HCT116 (cell line): ENCODE measurements around the gene STIM2. TPM values are rescaled to one million over a fixed set of nuclear protein-coding genes. Genes with fewer than 3 reads are reported as not detected.

ENCODE experiments used
- ATAC-seq: fragments of 200-7000 bp; cut with Tn5 transposase; 2 replicates; pipeline ENCODE4 v1.9.1; 2020; ENCODE audit warnings: mild to moderate bottlenecking, moderate library complexity
- BruUV-seq: library from RNA; stranded (reverse); fragments of 400-500 nt; replicated peaks from 2 replicates; lab custom pipeline; 2021; lab: Mats Ljungman, UMichigan
- CTCF ChIA-PET: fragments of 300-600 bp; sonication (Branson Sonifier 250); formaldehyde crosslinking; loops from one replicate; lab custom pipeline; 2021; ENCODE audit warnings: antibody characterized with exemption; lab: Charles Lee
- POLR2A ChIA-PET: fragments of 300-600, 350-600 bp; sonication (Branson Sonifier 250); formaldehyde crosslinking; loops from one replicate; lab custom pipeline; 2021; ENCODE audit warnings: antibody characterized with exemption; lab: Charles Lee
- RAD21 ChIA-PET, 2 experiments: fragments of 300-600 bp; sonication (Branson Sonifier 250); formaldehyde crosslinking; loops; one replicate each; lab custom pipeline; 2023; ENCODE audit warnings: low total read pairs in 2 of 2; ENCODE audit not compliant: uncharacterized antibody in 2 of 2, unreplicated experiment in 2 of 2, low non-redundant PET in 1 of 2; lab: Charles Lee
- DNase-seq: peaks from one replicate; pipeline ENCODE4 v3.0.0-alpha.2; 2010; ENCODE audit warnings: low read depth, low spot score
- H2AFZ ChIP-seq: fragments of 200-600 bp; shearing (Covaris generic), sonication (generic); 2 replicates; pipeline ENCODE4 v1.6.1; 2017; ENCODE audit warnings: low read depth, mixed run types, mixed read lengths, antibody characterized with exemption, low read length; ENCODE audit not compliant: poor library complexity, severe bottlenecking
- H3K27ac ChIP-seq: 2 replicates; pipeline ENCODE4 v1.5.1; 2012; ENCODE audit warnings: low read depth, low read length
- H3K27me3 ChIP-seq: fragments of 200-600 bp; sonication (generic); 2 replicates; pipeline ENCODE4 v1.6.1; 2016; ENCODE audit warnings: mixed run types, low read length, mixed read lengths; ENCODE audit not compliant: insufficient read depth
- H3K36me3 ChIP-seq, 2 experiments: fragments of 200-500 bp in 1 of 2; fragments of 200-600 bp in 1 of 2; sonication (Bioruptor generic) in 1 of 2; sonication (generic) in 1 of 2; 2 replicates each; pipeline versions ENCODE4 v1.5.1 to v1.6.1; 2014 to 2016; ENCODE audit warnings: low read length in 2 of 2, inconsistent platforms in 1 of 2, mixed read lengths in 1 of 2, mixed run types in 1 of 2; ENCODE audit not compliant: insufficient read depth in 2 of 2, control insufficient read depth in 1 of 2
- H3K4me1 ChIP-seq, 2 experiments: fragments of 200-600 bp in 1 of 2; sonication (generic) in 1 of 2; 2 replicates each; pipeline versions ENCODE4 v1.5.1 to v1.6.1; 2012 to 2017; ENCODE audit warnings: low read length in 2 of 2, inconsistent platforms in 1 of 2, mild to moderate bottlenecking in 1 of 2, mixed read lengths in 1 of 2, mixed run types in 1 of 2, moderate library complexity in 1 of 2; ENCODE audit not compliant: insufficient read depth in 2 of 2, control insufficient read depth in 1 of 2
- H3K4me2 ChIP-seq: fragments of 200-600 bp; sonication (generic); 2 replicates; pipeline ENCODE4 v1.6.1; 2017; ENCODE audit warnings: mixed run types, low read length, mixed read lengths
- H3K4me3 ChIP-seq, 2 experiments: fragments of 200-600 bp in 1 of 2; sonication (generic) in 1 of 2; replicated peaks in 1 of 2; 2 replicates each; pipeline ENCODE4 v1.5.1; 2011 to 2016; ENCODE audit warnings: low read length in 2 of 2, control low read depth in 1 of 2, low read depth in 1 of 2, mild to moderate bottlenecking in 1 of 2, mixed read lengths in 1 of 2, mixed run types in 1 of 2
- H3K79me2 ChIP-seq: fragments of 200-600 bp; sonication (generic); 2 replicates; pipeline ENCODE4 v1.6.1; 2017; ENCODE audit warnings: mild to moderate bottlenecking, mixed run types, low read length, moderate library complexity, mixed read lengths; ENCODE audit not compliant: insufficient read depth
- H3K9ac ChIP-seq: fragments of 200-600 bp; sonication (generic); 2 replicates; pipeline ENCODE4 v1.6.1; 2016; ENCODE audit warnings: low read length, mixed read lengths
- H3K9me2 ChIP-seq: fragments of 200-600 bp; sonication (generic), shearing (Covaris generic); 2 replicates; pipeline ENCODE4 v1.6.1; 2017; ENCODE audit warnings: mixed run types, mild to moderate bottlenecking, moderate library complexity; ENCODE audit not compliant: insufficient read depth
- H3K9me3 ChIP-seq, 2 experiments: fragments of 200-500 bp in 1 of 2; fragments of 200-600 bp in 1 of 2; sonication (Bioruptor generic) in 1 of 2; sonication (generic) in 1 of 2; 2 replicates each; pipeline ENCODE4 v1.6.1; 2014 to 2017; ENCODE audit warnings: low read length in 2 of 2, mixed read lengths in 2 of 2, inconsistent platforms in 1 of 2, low read depth in 1 of 2, mild to moderate bottlenecking in 1 of 2, mixed run types in 1 of 2, moderate library complexity in 1 of 2; ENCODE audit not compliant: control insufficient read depth in 1 of 2, insufficient read depth in 1 of 2
- H4K20me1 ChIP-seq: fragments of 200-600 bp; sonication (generic), shearing (Covaris generic); 2 replicates; pipeline ENCODE4 v1.6.1; 2017; ENCODE audit warnings: mixed run types, mild to moderate bottlenecking, moderate library complexity; ENCODE audit not compliant: insufficient read depth
- CBX3 ChIP-seq: IDR thresholded peaks from 2 replicates; pipeline ENCODE4 v1.6.1; 2012; ENCODE audit warnings: low read depth
- CEBPB ChIP-seq: IDR thresholded peaks from 2 replicates; pipeline ENCODE4 v1.6.1; 2012; ENCODE audit warnings: low read depth
- CTCF ChIP-seq, 3 experiments: fragments of 200-600 bp in 1 of 3; sonication (generic) in 1 of 3; IDR thresholded peaks in 2 of 3; conservative IDR thresholded peaks in 1 of 3; 2 replicates each; pipeline ENCODE4 v1.5.1; 2012 to 2017; ENCODE audit warnings: low read depth in 2 of 3, low read length in 2 of 3, antibody characterized with exemption in 1 of 3, borderline replicate concordance in 1 of 3, control low read depth in 1 of 3, mild to moderate bottlenecking in 1 of 3, mixed read lengths in 1 of 3, mixed run types in 1 of 3, moderate library complexity in 1 of 3; ENCODE audit not compliant: insufficient read depth in 1 of 3
- EGR1 ChIP-seq: IDR thresholded peaks from 2 replicates; pipeline ENCODE4 v1.6.1; 2012; ENCODE audit warnings: low read depth
- EZH2phosphoT487 ChIP-seq: fragments of 200-600 bp; IDR thresholded peaks from 2 replicates; pipeline ENCODE4 v1.6.1; 2018; ENCODE audit warnings: antibody characterized with exemption, borderline replicate concordance
- FOSL1 ChIP-seq: IDR thresholded peaks from 2 replicates; pipeline ENCODE4 v1.6.1; 2012; ENCODE audit warnings: low read depth
- JUND ChIP-seq: IDR thresholded peaks from 2 replicates; pipeline ENCODE4 v1.6.1; 2012
- MAX ChIP-seq: IDR thresholded peaks from 2 replicates; pipeline ENCODE4 v1.6.1; 2012
- POLR2A ChIP-seq: IDR thresholded peaks from 2 replicates; pipeline ENCODE4 v1.7.0; 2011; ENCODE audit warnings: borderline replicate concordance; ENCODE audit not compliant: insufficient read depth, insufficient read length; ENCODE audit errors: extremely low read depth
- POLR2AphosphoS5 ChIP-seq: IDR thresholded peaks from 2 replicates; pipeline ENCODE4 v1.6.1; 2011; ENCODE audit warnings: mild to moderate bottlenecking, low read depth, low read length, moderate library complexity
- RAD21 ChIP-seq: IDR thresholded peaks from 2 replicates; pipeline ENCODE4 v1.6.1; 2012; ENCODE audit warnings: low read depth, mild to moderate bottlenecking
- REST ChIP-seq: IDR thresholded peaks from 2 replicates; pipeline ENCODE4 v1.6.1; 2012; ENCODE audit warnings: low read depth
- SIN3A ChIP-seq: IDR thresholded peaks from 2 replicates; pipeline ENCODE4 v1.6.1; 2012; ENCODE audit warnings: low read depth
- SRF ChIP-seq: IDR thresholded peaks from 2 replicates; pipeline ENCODE4 v1.6.1; 2012; ENCODE audit warnings: low read depth
- TCF7L2 ChIP-seq: IDR thresholded peaks from 2 replicates; pipeline ENCODE4 v1.7.0; 2011; ENCODE audit warnings: borderline replicate concordance, inconsistent platforms; ENCODE audit not compliant: insufficient read depth, insufficient read length; ENCODE audit errors: extremely low read depth
- YY1 ChIP-seq: IDR thresholded peaks from 2 replicates; pipeline ENCODE4 v1.6.1; 2011; ENCODE audit warnings: low read length, low read depth, moderate library complexity, mild to moderate bottlenecking; ENCODE audit not compliant: insufficient replicate concordance; ENCODE audit errors: extremely low read depth
- ZBTB33 ChIP-seq: IDR thresholded peaks from 2 replicates; pipeline ENCODE4 v1.6.1; 2011; ENCODE audit warnings: mild to moderate bottlenecking, low read length, moderate library complexity; ENCODE audit not compliant: insufficient replicate concordance; ENCODE audit errors: extremely low read depth
- ZFX ChIP-seq: fragments of 450-650 bp; IDR thresholded peaks from 2 replicates; pipeline ENCODE4 v1.6.1; 2017
- ZNF274 ChIP-seq: fragments of 200-500 bp; sonication (Bioruptor generic); IDR thresholded peaks from 2 replicates; pipeline ENCODE4 v1.6.1; 2014; ENCODE audit warnings: mild to moderate bottlenecking, low read depth, low read length, inconsistent platforms
- intact Hi-C: fragments of 100-400 bp; cut with micrococcal nuclease; formaldehyde crosslinking; loops from 2 replicates; pipeline ENCODE4 v1.10.0; 2022
- total RNA-seq: library from RNA; stranded (reverse); gene quantifications from one replicate; pipeline ENCODE4 v1.2.1, GENCODE V29; 2021; ENCODE audit not compliant: unreplicated experiment

The STIM2 gene
- total RNA-seq, 1 experiment from 2014 or later: 65.9 TPM

GRCh38 chr4:26874110-26874509, 13.5 kb downstream of the STIM2 start:
- intact Hi-C loops: no loop called here
- BruUV-seq: no TSS peak
- Histone ChIP-seq H3K4me2 (no peak overlapping the region), H3K9me3 (no peaks in the 10 kb centered on the region), H3K4me3 (no peak overlapping the region), H3K79me2 (peaks cover 65% of the 10 kb centered on the region), H2AFZ (no peak overlapping the region), H3K27ac (no peak overlapping the region), H3K9me2 (no peaks in the 10 kb centered on the region), H3K27me3 (no peaks in the 10 kb centered on the region), H4K20me1 (no peaks in the 10 kb centered on the region), H3K9ac (no peak overlapping the region), H3K36me3 (no peaks in the 10 kb centered on the region), H3K4me1 (no peaks in the 10 kb centered on the region)
- CTCF ChIA-PET: no interaction called here
- DNase-seq (no peak), ATAC-seq (no peak)
- RAD21 ChIA-PET: no interaction called here
- TF ChIP-seq EGR1 (no peak), YY1 (no peak), CEBPB (no peak), RAD21 (no peak), CBX3 (no peak), ZNF274 (no peak), POLR2A (no peak), JUND (no peak), POLR2AphosphoS5 (no peak), REST (no peak), TCF7L2 (no peak), ZBTB33 (no peak), SRF (no peak), ZFX (no peak), EZH2phosphoT487 (no peak), CTCF (IDR thresholded peaks at IDR 0.05 in 2 of 3, conservative IDR thresholded peaks at IDR 0.05 in 1 of 3; ENCODE audit: borderline replicate concordance in 1 of 3, insufficient read depth in 1 of 3, low read depth in 2 of 3, low read length in 2 of 3) (no peak), SIN3A (no peak), MAX (no peak), FOSL1 (no peak)
- POLR2A ChIA-PET: no interaction called here
